IMR-90 (cell line): ENCODE results near the gene ARL8B. TPM values are rescaled to one million over a fixed set of nuclear protein-coding genes. Genes with fewer than 3 reads are reported as not detected.

Experiments used
- ATAC-seq: fragments of 200-7000 bp; cut with Tn5 transposase; 2 replicates; pipeline ENCODE4 v1.9.1; 2020; ENCODE audit warnings: low read depth, mild to moderate bottlenecking, moderate library complexity
- BruUV-seq: library from RNA; stranded (reverse); fragments of 400-500 nt; replicated peaks from 2 replicates; lab custom pipeline; 2021; lab: Mats Ljungman, UMichigan
- CTCF ChIA-PET: fragments of 300-600 bp; formaldehyde crosslinking; extraction: SDS; loops from one replicate; lab custom pipeline; 2021; ENCODE audit warnings: antibody characterized with exemption; lab: Yijun Ruan, JAX
- POLR2A ChIA-PET: fragments of 300-600 bp; sonication (Branson Sonifier 250); formaldehyde crosslinking; loops from one replicate; lab custom pipeline; 2022; ENCODE audit warnings: antibody characterized with exemption; ENCODE audit not compliant: unreplicated experiment; lab: Charles Lee
- DNase-seq: peaks from one replicate; pipeline ENCODE4 v3.0.0; 2013
- H2AFZ ChIP-seq: replicated peaks from 2 replicates; pipeline ENCODE3; 2013; ENCODE audit warnings: low read length, mild to moderate bottlenecking; ENCODE audit not compliant: poor library complexity
- H2AK5ac ChIP-seq: 2 replicates; pipeline ENCODE4 v1.6.1; 2013; ENCODE audit warnings: low read depth, low read length, inconsistent platforms
- H2AK9ac ChIP-seq: replicated peaks from 2 replicates; pipeline ENCODE3; 2013; ENCODE audit warnings: mild to moderate bottlenecking, low read depth, low read length, moderate library complexity; ENCODE audit not compliant: poor library complexity
- H2BK120ac ChIP-seq: 2 replicates; pipeline ENCODE4 v1.6.1; 2013; ENCODE audit warnings: low read depth, low read length, inconsistent platforms
- H2BK15ac ChIP-seq: 3 replicates; pipeline ENCODE4 v1.6.1; 2013; ENCODE audit warnings: low read depth, low read length, inconsistent platforms
- H2BK20ac ChIP-seq: 2 replicates; pipeline ENCODE4 v1.6.1; 2013; ENCODE audit warnings: low read depth, mild to moderate bottlenecking, inconsistent platforms, low read length, moderate library complexity
- H2BK5ac ChIP-seq: 2 replicates; pipeline ENCODE4 v1.6.1; 2013; ENCODE audit warnings: mild to moderate bottlenecking, low read depth, low read length, inconsistent platforms; ENCODE audit not compliant: poor library complexity, severe bottlenecking
- H3K14ac ChIP-seq: replicated peaks from 2 replicates; pipeline ENCODE4 v1.6.1; 2013; ENCODE audit warnings: low read depth, low read length, inconsistent platforms
- H3K18ac ChIP-seq: 2 replicates; pipeline ENCODE4 v1.6.1; 2013; ENCODE audit warnings: low read depth, low read length, control low read depth
- H3K23ac ChIP-seq: 2 replicates; pipeline ENCODE4 v1.6.1; 2013; ENCODE audit warnings: low read depth, low read length, inconsistent platforms
- H3K27ac ChIP-seq: 2 replicates; pipeline ENCODE4 v1.5.1; 2013; ENCODE audit warnings: mild to moderate bottlenecking, control low read depth, low read length; ENCODE audit not compliant: insufficient read depth
- H3K27me3 ChIP-seq: 2 replicates; pipeline ENCODE4 v1.6.1; 2013; ENCODE audit warnings: low read length; ENCODE audit not compliant: control insufficient read depth, insufficient read depth
- H3K36me3 ChIP-seq: 2 replicates; pipeline ENCODE4 v1.6.1; 2013; ENCODE audit warnings: low read length, mixed read lengths; ENCODE audit not compliant: control insufficient read depth, insufficient read depth
- H3K4ac ChIP-seq: 2 replicates; pipeline ENCODE4 v1.6.1; 2013; ENCODE audit warnings: low read depth, low read length, inconsistent platforms
- H3K4me1 ChIP-seq: 2 replicates; pipeline ENCODE4 v1.6.1; 2013; ENCODE audit warnings: low read length, mixed read lengths; ENCODE audit not compliant: control insufficient read depth, insufficient read depth
- H3K4me2 ChIP-seq: 2 replicates; pipeline ENCODE4 v1.6.1; 2013; ENCODE audit warnings: low read depth, mild to moderate bottlenecking, control low read depth, low read length, moderate library complexity
- H3K4me3 ChIP-seq: 2 replicates; pipeline ENCODE4 v1.5.1; 2013; ENCODE audit warnings: low read depth, mild to moderate bottlenecking, control low read depth, low read length, moderate library complexity; ENCODE audit not compliant: insufficient read depth
- H3K56ac ChIP-seq: 2 replicates; pipeline ENCODE4 v1.6.1; 2013; ENCODE audit warnings: low read length, inconsistent platforms; ENCODE audit not compliant: insufficient read depth; ENCODE audit errors: extremely low read depth
- H3K79me1 ChIP-seq, 2 experiments: 2 replicates each; pipeline ENCODE4 v1.6.1; 2013; ENCODE audit warnings: low read length in 2 of 2, inconsistent platforms in 1 of 2, low read depth in 1 of 2
- H3K9ac ChIP-seq: 2 replicates; pipeline ENCODE4 v1.6.1; 2013; ENCODE audit warnings: low read depth, low read length, control low read depth
- H3K9me1 ChIP-seq: 2 replicates; pipeline ENCODE4 v1.6.1; 2013; ENCODE audit warnings: low read length, inconsistent platforms; ENCODE audit not compliant: insufficient read depth
- H3K9me3 ChIP-seq: 2 replicates; pipeline ENCODE4 v1.6.1; 2013; ENCODE audit warnings: low read length; ENCODE audit not compliant: control insufficient read depth, insufficient read depth
- H4K20me1 ChIP-seq: 2 replicates; pipeline ENCODE4 v1.6.1; 2013; ENCODE audit warnings: low read length, inconsistent platforms; ENCODE audit not compliant: insufficient read depth
- H4K5ac ChIP-seq: 2 replicates; pipeline ENCODE4 v1.6.1; 2013; ENCODE audit warnings: mild to moderate bottlenecking, low read depth, low read length, control low read depth
- H4K8ac ChIP-seq, 2 experiments: 2 replicates each; pipeline ENCODE4 v1.6.1; 2013; ENCODE audit warnings: low read depth in 2 of 2, low read length in 2 of 2, control low read depth in 1 of 2, inconsistent platforms in 1 of 2
- H4K91ac ChIP-seq: 2 replicates; pipeline ENCODE4 v1.6.1; 2013; ENCODE audit warnings: low read depth, low read length, inconsistent platforms; ENCODE audit not compliant: insufficient read depth
- CEBPB ChIP-seq: IDR thresholded peaks from 2 replicates; pipeline ENCODE4 v1.6.1; 2012; ENCODE audit warnings: low read depth, low read length, improper control_type of control experiment
- CHD1 ChIP-seq: IDR thresholded peaks from 2 replicates; pipeline ENCODE4 v1.6.1; 2012; ENCODE audit warnings: low read depth, low read length, improper control_type of control experiment
- CTCF ChIP-seq: conservative IDR thresholded peaks from 2 replicates; pipeline ENCODE4 v1.5.1; 2012; ENCODE audit warnings: mild to moderate bottlenecking, low read depth, low read length, improper control_type of control experiment
- FOS ChIP-seq: fragments of 150-350 bp; IDR thresholded peaks from 2 replicates; pipeline ENCODE4 v1.6.1; 2016; ENCODE audit warnings: low read depth, low read length
- RAD21 ChIP-seq: IDR thresholded peaks from 2 replicates; pipeline ENCODE4 v1.6.1; 2012; ENCODE audit warnings: low read length, improper control_type of control experiment
- SMC3 ChIP-seq: fragments of 150-350 bp; IDR thresholded peaks from 2 replicates; pipeline ENCODE4 v1.6.1; 2016; ENCODE audit warnings: low read depth, mild to moderate bottlenecking, antibody characterized with exemption, low read length, moderate library complexity
- WGBS, 2 experiments: methylation state at CpG; one replicate each; pipeline versions ENCODE4 v1.1.5 to v1.1.7; 2013; ENCODE audit warnings: missing lambda C conversion rate in 2 of 2; ENCODE audit not compliant: insufficient read length in 1 of 2; ENCODE audit errors: extremely low coverage in 2 of 2; 5-methylcytosine and 5-hydroxymethylcytosine counted together
- dilution Hi-C: fragments of 300-500 bp; cut with HindIII; formaldehyde crosslinking; loops from one replicate; pipeline ENCODE4 v1.14.3; 2018; ENCODE audit warnings: low sequenced_read_pairs; ENCODE audit not compliant: unreplicated experiment
- in situ Hi-C: fragments of 300-500 bp; cut with MboI; formaldehyde crosslinking; loops from 3 replicates; pipeline ENCODE4 v1.14.3; 2019; ENCODE audit warnings: low sequenced_read_pairs, inconsistent platforms, mixed read lengths
- intact Hi-C: fragments of 100-400 bp; cut with micrococcal nuclease; formaldehyde crosslinking; loops from 2 replicates; pipeline ENCODE4 v1.10.0; 2022
- polyA plus RNA-seq, 3 experiments: library from polyadenylated mRNA; depleted of rRNA; stranded (reverse); fragments of >200 nt; gene quantifications; 2 replicates each; pipeline ENCODE4 v1.2.3, GENCODE V29; 2012; ENCODE audit warnings: low replicate concordance in 1 of 3
- total RNA-seq: library from RNA; depleted of rRNA; stranded (reverse); fragments of >200 nt; gene quantifications from 2 replicates; pipeline ENCODE4 v1.2.3, GENCODE V29; 2012
- TF ChIP-seq, protein P1 (sequence below): fragments of 150-350 bp; IDR thresholded peaks from 2 replicates; pipeline ENCODE4 v1.6.1; 2017; ENCODE audit warnings: mild to moderate bottlenecking, antibody characterized with exemption, low read length, low read depth

ARL8B gene
- total and polyA plus RNA-seq, 2 of the 4 experiments (the other 2 are of a cell fraction): 32.3 to 47.0 TPM

- Histone ChIP-seq H3K9ac (no peak overlapping the region), H3K23ac (no peak overlapping the region), H2BK15ac (no peak overlapping the region), H3K14ac (no peak overlapping the region), H3K4me1 (no peaks in the 10 kb centered on the region), H3K4ac (no peak overlapping the region), H2AFZ (no peak overlapping the region), H2BK20ac (no peak overlapping the region), H3K56ac (no peak overlapping the region), H3K18ac (no peak overlapping the region), H2AK5ac (no peak overlapping the region), H2BK120ac (no peak overlapping the region), H4K20me1 (no peaks in the 10 kb centered on the region), H3K27ac (no peak overlapping the region), H2BK5ac (no peak overlapping the region), H3K4me2 (no peak overlapping the region), H3K4me3 (no peak overlapping the region), H3K9me1 (no peaks in the 10 kb centered on the region), H3K9me3 (no peaks in the 10 kb centered on the region), H4K91ac (no peak overlapping the region), H3K36me3 (no peaks in the 10 kb centered on the region), H2AK9ac (no peak overlapping the region), H3K27me3 (peaks cover 2% of the 10 kb centered on the region; the same call in 1 of the 2 replicates), H4K5ac (no peak overlapping the region), H3K79me1 (no peaks in the 10 kb centered on the region), H4K8ac (no peak overlapping the region)
- peak; percentile 47; the same call in 1 of the 2 replicates for TF ChIP-seq SMC3
- peak; percentile 67 for TF ChIP-seq CTCF
- peak; percentile 66 for TF ChIP-seq RAD21
- peak; percentile 50 for TF ChIP-seq CEBPB
- TF ChIP-seq CHD1: no peak
- TF ChIP-seq, protein P1, sequence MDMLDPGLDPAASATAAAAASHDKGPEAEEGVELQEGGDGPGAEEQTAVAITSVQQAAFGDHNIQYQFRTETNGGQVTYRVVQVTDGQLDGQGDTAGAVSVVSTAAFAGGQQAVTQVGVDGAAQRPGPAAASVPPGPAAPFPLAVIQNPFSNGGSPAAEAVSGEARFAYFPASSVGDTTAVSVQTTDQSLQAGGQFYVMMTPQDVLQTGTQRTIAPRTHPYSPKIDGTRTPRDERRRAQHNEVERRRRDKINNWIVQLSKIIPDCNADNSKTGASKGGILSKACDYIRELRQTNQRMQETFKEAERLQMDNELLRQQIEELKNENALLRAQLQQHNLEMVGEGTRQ: no peak
- no peak for TF ChIP-seq FOS
- no TSS peak for BruUV-seq
- DNase-seq: peak; percentile 47
- no CpG with 5 or more reads among the region's 6 CpGs for WGBS, 2 experiments
- intact Hi-C loops: loop anchor here (5.0 kb wide), 1 partner anchor 1571 kb away; no protein-coding TSS in a partner anchor
- ChIA-PET POLR2A (no interaction called here), CTCF (interaction anchor here (0.6 kb wide), 1 partner anchor 37 kb away, joined by 3 read pairs; no protein-coding TSS in a partner anchor)
- in situ Hi-C loops: no loop called here
- dilution Hi-C loops: no loop called here
- peak; percentile 68 for ATAC-seq
Observed at GRCh38 chr3:5226783-5227182, 104.7 kb downstream of the ARL8B start.
